Pancreas (tissue), 10 donors: Measurements from ENCODE around the gene UGT1A8. TPM values are rescaled to one million over a fixed set of nuclear protein-coding genes. Genes with fewer than 3 reads are reported as not detected.
"Not testable (repeated sequence)": the region's sequence is repeated elsewhere in the genome, so short reads cannot be mapped to it uniquely, and the experiment has no call there.

Experiments used
- ATAC-seq, 4 donors: fragments of 200-7000 bp; cut with Tn5 transposase; one replicate each; pipeline versions ENCODE4 v1.8.0 to v1.9.1; 2020; ENCODE audit warnings: mild to moderate bottlenecking in 4 of 4, moderate library complexity in 4 of 4
- DNase-seq, 6 donors: peaks; one replicate each; pipeline ENCODE4 v3.0.0-alpha.2; 2020
- FAIRE-seq: peaks from 2 replicates; lab custom pipeline; 2012; peaks lifted over from hg19 to GRCh38; lab: Jason Lieb, UNC
- H3K27ac ChIP-seq, 4 donors: fragments of 200-600 bp; sonication (generic); 1 replicate in 3 of 4; 2 replicates in 1 of 4; pipeline versions ENCODE4 v1.5.0 to v1.8.0; 2020
- H3K27me3 ChIP-seq, 4 donors: fragments of 200-600 bp; one replicate each; pipeline ENCODE4 v1.8.0; 2021
- H3K36me3 ChIP-seq, 3 donors: fragments of 200-600 bp; sonication (generic) in 1 of 3; one replicate each; pipeline versions ENCODE4 v1.5.0 to v1.8.0; 2020 to 2021
- H3K4me1 ChIP-seq, 3 donors: fragments of 200-600 bp; one replicate each; pipeline ENCODE4 v1.8.0; 2021
- H3K4me3 ChIP-seq, 4 donors: fragments of 200-600 bp; sonication (generic) in 2 of 4; one replicate each; pipeline versions ENCODE4 v1.5.0 to v1.8.0; 2020 to 2021
- H3K9me3 ChIP-seq, 4 donors: fragments of 200-600 bp; one replicate each; pipeline ENCODE4 v1.8.0; 2021
- WGBS, 2 donors: extraction: QIAGEN DNeasy Blood & Tissue Kit; methylation state at CpG; one replicate each; pipeline ENCODE4 v1.1.7; 2013; 5-methylcytosine and 5-hydroxymethylcytosine counted together
- intact Hi-C, 3 donors: fragments of 100-400 bp; cut with DNase I; formaldehyde crosslinking; loops; one replicate each; pipeline versions ENCODE4 v1.11.1 to v1.14.2; 2022
- polyA plus RNA-seq, 2 donors: library from polyadenylated mRNA; stranded (reverse); fragments of 200-250 nt; gene quantifications; one replicate each; pipeline ENCODE4 v1.2.3, GENCODE V29; 2013
- total RNA-seq, 6 donors: library from RNA; stranded (reverse); fragmentation: NEBNext Ultra II Directional in 4 of 6; extraction: Animal tissue kit (Norgen Biotek cat#: 25700) in 4 of 6; gene quantifications; one replicate each; pipeline versions ENCODE4 v1.2.1 to v1.2.4, GENCODE V29; 2021 to 2023
- TF ChIP-seq, protein P1 (sequence below), 4 donors: fragments of 200-600 bp; sonication (generic) in 3 of 4; IDR thresholded peaks; one replicate each; pipeline versions ENCODE4 v1.5.0 to v1.8.0; 2021; ENCODE audit warnings: antibody characterized with exemption in 4 of 4
- donor health status: healthy with polysubstance abuse.
- donor health status: DM: no; HTN: no; CAD: no; lungs with moderate emphysema.
- donor health status: DM: no; HTN: no; CAD: no.
- donor health status: control.
- donor health status: control.
- donor health status: Bipolar disorder and iron deficiency.
- donor health status: DM: yes; HTN: yes; CAD: no.
- donor health status: DM: no; HTN: no; CAD: no.
- donor health status: DM: no; HTN: no; CAD: no.
- donor health status: DM: yes; HTN: yes; CAD: no.

Gene UGT1A8
- total and polyA plus RNA-seq, 8 donors: 0.12 TPM; not detected in 7

DNA sequence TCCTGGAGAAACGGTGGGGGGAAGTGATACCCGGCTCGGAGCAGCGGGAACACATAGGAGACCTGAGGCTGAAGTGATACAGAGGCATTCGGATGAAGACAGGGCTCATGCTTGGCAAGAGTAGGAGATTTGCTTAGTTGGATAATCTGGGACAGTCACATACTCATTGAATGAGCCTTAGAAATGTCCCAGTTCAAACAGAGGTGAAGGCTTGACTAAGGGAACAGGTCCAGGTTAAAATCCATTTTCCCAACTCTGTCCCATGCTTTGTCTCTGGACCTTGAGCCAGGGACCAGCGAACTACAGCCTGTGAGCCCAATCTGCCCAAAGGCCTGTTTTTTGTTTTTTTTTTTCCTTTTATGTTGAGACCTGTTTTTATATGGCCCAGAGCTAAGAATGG is 76.5 kb downstream of the UGT1A8 start:
- ATAC-seq: no peak
- DNase-seq: no peak
- Histone ChIP-seq H3K4me3 (no peak overlapping the region), H3K4me1 (peaks cover 0 to 7% (median 0%) of the 10 kb centered on the region in 3 donors), H3K27me3 (no peaks in the 10 kb centered on the region), H3K27ac (no peak overlapping the region), H3K36me3 (no peaks in the 10 kb centered on the region), H3K9me3 (no peaks in the 10 kb centered on the region)
- WGBS, 2 donors: 73 to 82% methylated on average over 6 of the region's 6 CpGs
- FAIRE-seq: no peak
- intact Hi-C loops: no loop called here
- TF ChIP-seq, protein P1, sequence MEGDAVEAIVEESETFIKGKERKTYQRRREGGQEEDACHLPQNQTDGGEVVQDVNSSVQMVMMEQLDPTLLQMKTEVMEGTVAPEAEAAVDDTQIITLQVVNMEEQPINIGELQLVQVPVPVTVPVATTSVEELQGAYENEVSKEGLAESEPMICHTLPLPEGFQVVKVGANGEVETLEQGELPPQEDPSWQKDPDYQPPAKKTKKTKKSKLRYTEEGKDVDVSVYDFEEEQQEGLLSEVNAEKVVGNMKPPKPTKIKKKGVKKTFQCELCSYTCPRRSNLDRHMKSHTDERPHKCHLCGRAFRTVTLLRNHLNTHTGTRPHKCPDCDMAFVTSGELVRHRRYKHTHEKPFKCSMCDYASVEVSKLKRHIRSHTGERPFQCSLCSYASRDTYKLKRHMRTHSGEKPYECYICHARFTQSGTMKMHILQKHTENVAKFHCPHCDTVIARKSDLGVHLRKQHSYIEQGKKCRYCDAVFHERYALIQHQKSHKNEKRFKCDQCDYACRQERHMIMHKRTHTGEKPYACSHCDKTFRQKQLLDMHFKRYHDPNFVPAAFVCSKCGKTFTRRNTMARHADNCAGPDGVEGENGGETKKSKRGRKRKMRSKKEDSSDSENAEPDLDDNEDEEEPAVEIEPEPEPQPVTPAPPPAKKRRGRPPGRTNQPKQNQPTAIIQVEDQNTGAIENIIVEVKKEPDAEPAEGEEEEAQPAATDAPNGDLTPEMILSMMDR (IDR thresholded peaks at IDR 0.05): no peak

DNA sequence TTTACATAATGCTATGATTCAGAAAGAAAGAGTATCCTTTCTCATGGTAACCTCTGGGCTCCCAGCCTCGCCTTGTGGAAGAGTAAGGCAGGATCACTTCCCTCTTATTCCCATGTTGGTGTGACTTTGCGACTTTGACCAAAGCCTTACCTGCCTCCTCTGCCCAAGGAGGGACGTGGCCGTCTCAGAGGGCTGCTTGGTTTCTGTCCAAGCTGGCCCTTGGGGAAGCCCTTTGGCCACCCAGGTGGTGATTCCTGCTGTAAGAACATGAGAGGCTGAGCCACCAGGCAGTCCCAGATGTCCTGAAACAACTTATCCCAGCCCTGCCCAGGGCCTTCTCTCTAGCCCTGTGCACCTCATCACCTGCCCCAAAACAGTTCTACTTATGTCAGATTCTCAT is 81.3 kb downstream of the UGT1A8 start:
- Histone ChIP-seq H3K4me3 (no peak overlapping the region), H3K36me3 (no peaks in the 10 kb centered on the region), H3K27me3 (no peaks in the 10 kb centered on the region), H3K27ac (no peak overlapping the region), H3K9me3 (no peaks in the 10 kb centered on the region), H3K4me1 (peaks cover 0 to 8% (median 4%) of the 10 kb centered on the region in 3 donors)
- DNase-seq (no peak), ATAC-seq (no peak), FAIRE-seq (no peak)
- TF ChIP-seq, protein P1 (IDR thresholded peaks at IDR 0.05): no peak
- intact Hi-C loops: no loop called here
- 78 to 80% methylated on average over 4 of the region's 4 CpGs for WGBS, 2 donors

DNA sequence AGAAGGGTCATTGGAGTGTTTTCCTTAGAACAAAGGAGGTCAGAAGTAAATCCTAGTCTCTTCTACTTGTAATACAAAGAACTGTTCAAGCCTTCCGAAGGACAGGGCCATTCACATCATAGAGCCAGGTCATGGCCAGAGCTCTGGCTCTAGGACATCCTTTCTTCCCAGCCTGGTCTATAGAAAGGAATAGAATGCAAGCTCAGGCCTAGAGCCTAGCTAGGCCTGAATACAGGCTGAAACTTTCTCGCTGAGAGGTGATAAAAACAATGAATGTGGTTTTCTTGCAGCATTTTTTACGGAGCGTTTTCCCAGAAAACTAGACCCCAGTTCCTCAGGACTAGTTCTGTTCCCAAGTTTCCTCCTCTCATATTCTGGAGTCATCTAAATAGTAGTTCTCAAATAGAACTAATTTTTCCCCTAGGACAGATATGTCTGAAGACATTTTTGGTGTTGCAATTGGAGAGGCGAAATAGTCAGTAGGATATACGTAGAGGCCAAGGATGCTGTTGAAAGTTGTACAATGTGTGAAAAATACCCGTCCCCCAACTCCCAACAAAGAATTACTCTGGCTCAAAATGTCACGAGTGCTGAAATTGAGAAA is 82.1 kb downstream of the UGT1A8 start:
- 92% methylated on average over 8 of the region's 8 CpGs for WGBS, 2 donors
- FAIRE-seq (no peak), DNase-seq (no peak), ATAC-seq (peak in 1 of 4 donors; percentile 12)
- TF ChIP-seq, protein P1 (IDR thresholded peaks at IDR 0.05): no peak
- no peak overlapping the region for H3K27ac ChIP-seq
- H3K4me1 ChIP-seq: peaks cover 0 to 8% (median 4%) of the 10 kb centered on the region in 3 donors
- H3K9me3 ChIP-seq: no peaks in the 10 kb centered on the region
- intact Hi-C loops: no loop called here
- no peaks in the 10 kb centered on the region for H3K27me3 ChIP-seq
- no peak overlapping the region for H3K4me3 ChIP-seq
- H3K36me3 ChIP-seq: no peaks in the 10 kb centered on the region

DNA sequence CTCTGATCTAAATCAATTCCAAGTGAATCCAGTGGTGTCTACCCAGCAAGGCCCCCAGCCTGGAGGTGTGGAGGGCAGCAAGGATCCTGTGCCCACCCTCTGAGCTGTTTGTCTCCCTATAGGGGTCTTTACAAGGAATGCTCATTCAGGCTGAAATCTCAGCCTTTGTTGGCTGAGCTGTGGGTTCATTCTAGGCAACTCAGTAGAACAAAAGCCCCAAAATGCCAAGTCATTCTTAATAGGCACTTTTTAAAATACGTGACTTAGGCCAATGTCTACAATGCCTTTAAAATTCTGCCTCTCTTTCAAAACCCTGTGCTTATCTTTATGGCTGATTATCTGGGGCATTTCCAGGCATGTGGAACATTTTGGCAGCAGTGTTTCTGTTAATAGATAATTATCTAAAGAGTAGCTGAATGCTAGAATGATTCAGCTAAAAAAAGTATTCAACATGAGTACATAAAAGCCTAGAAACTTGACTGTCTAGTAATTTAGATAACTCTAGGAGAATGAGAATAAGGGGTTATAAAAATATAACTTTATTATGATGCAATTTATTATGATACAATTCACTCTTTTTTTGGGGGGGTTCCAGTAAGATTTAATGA is 82.7 kb downstream of the UGT1A8 start:
- peak in 2 of 6 donors; percentile 34 to 42 for DNase-seq
- ATAC-seq: peak; percentile 91 to 99 (median 94)
- H3K36me3 ChIP-seq: no peaks in the 10 kb centered on the region
- WGBS, 2 donors: 4 to 11% methylated on average over 1 of the region's 1 CpG
- peaks cover 0 to 8% (median 4%) of the 10 kb centered on the region in 3 donors for H3K4me1 ChIP-seq
- no peak overlapping the region for H3K4me3 ChIP-seq
- H3K9me3 ChIP-seq: no peaks in the 10 kb centered on the region
- H3K27me3 ChIP-seq: no peaks in the 10 kb centered on the region
- H3K27ac ChIP-seq: no peak overlapping the region
- TF ChIP-seq, protein P1 (IDR thresholded peaks at IDR 0.05): no peak
- peak; percentile 47 for FAIRE-seq
- intact Hi-C loops: no loop called here

DNA sequence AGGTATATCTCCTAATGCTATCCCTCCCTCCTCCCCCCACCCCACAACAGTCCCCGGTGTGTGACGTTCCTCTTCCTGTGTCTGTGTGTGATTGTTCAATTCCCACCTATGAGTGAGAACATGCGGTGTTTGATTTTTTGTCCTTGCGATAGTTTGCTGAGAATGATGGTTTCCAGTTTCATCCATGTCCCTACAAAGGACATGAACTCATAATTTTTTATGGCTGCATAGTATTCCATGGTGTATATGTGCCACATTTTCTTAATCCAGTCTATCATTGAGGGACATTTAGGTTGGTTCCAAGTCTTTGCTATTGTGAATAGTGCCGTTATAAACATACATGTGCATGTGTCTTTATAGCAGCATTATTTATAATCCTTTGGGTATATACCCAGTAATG is 83.4 kb downstream of the UGT1A8 start:
- FAIRE-seq, H3K4me3 ChIP-seq, ATAC-seq, DNase-seq, H3K9me3 ChIP-seq, H3K27me3 ChIP-seq, H3K27ac ChIP-seq, intact Hi-C loops, H3K36me3 ChIP-seq: not testable (repeated sequence)
- H3K4me1 ChIP-seq: peaks cover 3 to 11% (median 4%) of the 10 kb centered on the region in 3 donors
- 84 to 93% methylated on average over 5 of the region's 5 CpGs for WGBS, 2 donors
